Gastrocnemius medialis (tissue), 4 donors: Measurements from ENCODE around the gene NSL1.

Source experiments
- CTCF ChIP-seq, 5 experiments: fragments of 450-650 bp in 3 of 5; fragments of 200-600 bp in 2 of 5; sonication (generic) in 2 of 5; IDR thresholded peaks in 4 of 5; conservative IDR thresholded peaks in 1 of 5; 1 replicate in 4 of 5; 2 replicates in 1 of 5; pipeline ENCODE4 v1.5.1; 2016 to 2019; ENCODE audit warnings: antibody characterized with exemption in 5 of 5, mild to moderate bottlenecking in 3 of 5, moderate library complexity in 3 of 5
- POLR2A ChIP-seq, 2 donors: fragments of 450-650 bp; IDR thresholded peaks; one replicate each; pipeline ENCODE4 v1.6.1; 2017; ENCODE audit warnings: antibody characterized with exemption in 2 of 2, mild to moderate bottlenecking in 2 of 2, moderate library complexity in 2 of 2

DNA sequence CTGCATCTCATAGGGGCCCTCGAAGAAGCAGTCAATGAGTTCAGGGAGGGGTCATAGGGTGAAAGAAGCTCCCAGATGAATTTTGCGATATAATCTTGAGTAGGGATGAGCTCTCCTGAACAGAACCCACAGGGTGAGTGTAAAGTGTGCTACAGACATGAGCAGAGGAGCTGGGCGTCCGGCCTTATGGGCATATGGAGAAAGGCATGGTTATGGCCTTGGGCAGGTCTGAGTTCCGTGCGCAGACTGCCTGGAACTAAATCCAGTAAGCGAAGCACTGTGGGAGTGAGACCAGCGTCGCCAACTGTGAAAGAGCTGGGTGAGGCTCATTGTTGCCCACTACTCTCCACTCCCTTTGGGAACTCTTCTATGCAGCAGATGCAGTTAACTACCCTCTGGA, 28.7 kb downstream of the NSL1 start:
- TF ChIP-seq CTCF (IDR thresholded peaks at IDR 0.05 in 4 of 5, conservative IDR thresholded peaks at IDR 0.05 in 1 of 5) (no peak), POLR2A (IDR thresholded peaks at IDR 0.05) (no peak)
